HAP-1 (cell line): ENCODE results near the gene GSTM1.
"Not testable (repeated sequence)": the region's sequence is repeated elsewhere in the genome, so short reads cannot be mapped to it uniquely, and the experiment has no call there.

Experiments used
- DNase-seq, 2 experiments: peaks; one replicate each; pipeline ENCODE4 v3.0.0-alpha.2; 2016 to 2020; ENCODE audit warnings: low spot score in 2 of 2
- H3K27me3 ChIP-seq: fragments of 250-450 bp; sonication (Bioruptor Pico); 2 replicates; pipeline ENCODE4 v1.5.1; 2020; ENCODE audit warnings: low read depth, mild to moderate bottlenecking, moderate library complexity
- H3K36me3 ChIP-seq: fragments of 250-450 bp; sonication (Bioruptor Pico); replicated peaks from 2 replicates; pipeline ENCODE4 v1.5.1; 2020; ENCODE audit warnings: mild to moderate bottlenecking
- H3K4me1 ChIP-seq: fragments of 250-450 bp; sonication (Bioruptor Pico); 2 replicates; pipeline ENCODE4 v1.5.1; 2020; ENCODE audit warnings: mild to moderate bottlenecking
- H3K4me3 ChIP-seq: fragments of 250-450 bp; sonication (Bioruptor Pico); 2 replicates; pipeline ENCODE4 v1.5.1; 2020; ENCODE audit warnings: mild to moderate bottlenecking, moderate library complexity
- H3K9me3 ChIP-seq: fragments of 250-450 bp; sonication (Bioruptor Pico); 2 replicates; pipeline ENCODE4 v1.5.1; 2020; ENCODE audit warnings: mild to moderate bottlenecking, moderate library complexity
- in situ Hi-C: fragments of 300-500 bp; cut with MboI; formaldehyde crosslinking; loops from 3 replicates; pipeline ENCODE4 v1.14.3; 2020; ENCODE audit warnings: low sequenced_read_pairs, inconsistent platforms, mixed read lengths

Gene GSTM1

DNA sequence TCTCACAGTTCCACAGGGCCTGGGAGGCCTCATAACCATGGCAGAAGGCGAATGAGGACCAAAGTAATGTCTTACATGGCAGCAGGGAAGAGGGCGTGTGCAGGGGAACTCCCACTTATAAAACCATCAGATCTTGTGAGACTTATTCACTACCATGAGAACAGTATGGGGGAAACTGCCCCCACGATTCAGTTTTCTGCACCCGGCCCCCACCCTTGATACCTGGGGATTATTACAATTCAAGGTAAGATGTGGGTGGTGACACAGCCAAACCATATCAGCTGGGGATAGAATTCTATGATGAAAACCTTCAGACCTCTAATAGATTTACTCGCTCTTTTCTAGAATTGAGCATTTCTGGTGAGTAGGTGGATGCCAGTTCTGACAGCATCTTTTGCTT is 6.8 kb downstream of the GSTM1 start:
- DNase-seq, H3K4me1 ChIP-seq, H3K27me3 ChIP-seq, H3K9me3 ChIP-seq, H3K36me3 ChIP-seq, H3K4me3 ChIP-seq, in situ Hi-C loops: not testable (repeated sequence)

GRCh38 chr1:109695138-109695537 is 7.5 kb downstream of the GSTM1 start:
- H3K36me3 ChIP-seq, DNase-seq, H3K4me1 ChIP-seq, H3K4me3 ChIP-seq, in situ Hi-C loops, H3K9me3 ChIP-seq, H3K27me3 ChIP-seq: not testable (repeated sequence)

- in situ Hi-C loops, result no loop called here
- Histone ChIP-seq H3K27me3 (no peaks in the 10 kb centered on the region), H3K36me3 (no peaks in the 10 kb centered on the region), H3K4me3 (no peak overlapping the region), H3K4me1 (no peaks in the 10 kb centered on the region), H3K9me3 (no peaks in the 10 kb centered on the region)
- DNase-seq, result no peak
These were observed 9.4 kb downstream of the GSTM1 start for GRCh38 chr1:109697066-109697465.

- H3K4me1 ChIP-seq, in situ Hi-C loops, H3K36me3 ChIP-seq, H3K9me3 ChIP-seq, H3K27me3 ChIP-seq, DNase-seq, H3K4me3 ChIP-seq: not testable (repeated sequence)
These were observed 10.2 kb downstream of the GSTM1 start for GRCh38 chr1:109697861-109698260.

GRCh38 chr1:109702940-109703339 is 15.3 kb downstream of the GSTM1 start:
- DNase-seq, H3K4me1 ChIP-seq, H3K9me3 ChIP-seq, H3K36me3 ChIP-seq, H3K4me3 ChIP-seq, in situ Hi-C loops, H3K27me3 ChIP-seq: not testable (repeated sequence)

GRCh38 chr1:109704173-109704572 is 16.6 kb downstream of the GSTM1 start:
- Histone ChIP-seq H3K27me3 (no peaks in the 10 kb centered on the region), H3K4me3 (no peak overlapping the region), H3K9me3 (peaks cover 4% of the 10 kb centered on the region; the same call in 1 of the 2 replicates), H3K4me1 (no peaks in the 10 kb centered on the region), H3K36me3 (no peaks in the 10 kb centered on the region)
- in situ Hi-C loops, result no loop called here
- DNase-seq, result no peak

DNA sequence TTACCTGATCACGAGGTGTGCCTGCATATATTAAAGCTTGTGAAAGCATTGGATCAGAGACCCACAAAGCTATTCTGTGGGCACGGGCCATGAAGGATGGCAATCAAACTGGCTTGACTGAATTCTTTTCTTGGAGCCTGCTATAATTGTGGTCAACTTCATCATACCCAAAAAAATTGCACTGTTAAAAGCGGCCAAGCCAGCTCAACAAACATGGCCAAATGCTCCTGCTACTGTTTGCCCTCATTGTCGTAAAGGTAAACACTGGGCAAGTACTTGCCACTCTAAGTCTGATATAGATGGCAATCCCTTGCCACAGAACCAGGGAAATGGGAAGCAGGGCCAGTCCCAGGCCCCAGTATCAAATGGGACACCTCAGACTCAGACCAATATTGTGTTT is 17.8 kb downstream of the GSTM1 start:
- no peaks in the 10 kb centered on the region for H3K27me3 ChIP-seq
- in situ Hi-C loops, result no loop called here
- no peaks in the 10 kb centered on the region for H3K4me1 ChIP-seq
- DNase-seq, result no peak
- peaks cover 4% of the 10 kb centered on the region; the same call in 1 of the 2 replicates for H3K9me3 ChIP-seq
- no peaks in the 10 kb centered on the region for H3K36me3 ChIP-seq
- no peak overlapping the region for H3K4me3 ChIP-seq

DNA sequence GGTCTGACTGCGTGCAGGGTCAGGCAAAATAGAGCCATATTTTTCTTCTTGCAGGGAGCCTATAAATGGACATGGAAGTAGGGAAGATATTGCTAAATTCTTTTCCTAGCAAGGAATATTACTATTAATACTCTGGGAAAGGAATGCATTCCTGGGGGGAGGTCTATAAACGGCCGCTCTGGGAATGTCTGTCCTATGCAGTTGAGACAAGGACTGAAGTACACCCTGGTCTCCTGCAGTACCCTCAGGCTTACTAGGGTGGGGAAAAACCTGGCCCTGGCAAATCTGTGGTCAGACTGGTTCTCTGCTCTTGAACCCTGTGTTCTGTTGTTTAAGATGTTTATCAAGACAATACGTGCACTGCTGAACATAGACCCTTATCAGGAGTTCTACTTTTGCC is 21.3 kb downstream of the GSTM1 start:
- DNase-seq, H3K4me3 ChIP-seq, H3K36me3 ChIP-seq, in situ Hi-C loops, H3K4me1 ChIP-seq, H3K9me3 ChIP-seq, H3K27me3 ChIP-seq: not testable (repeated sequence)

DNA sequence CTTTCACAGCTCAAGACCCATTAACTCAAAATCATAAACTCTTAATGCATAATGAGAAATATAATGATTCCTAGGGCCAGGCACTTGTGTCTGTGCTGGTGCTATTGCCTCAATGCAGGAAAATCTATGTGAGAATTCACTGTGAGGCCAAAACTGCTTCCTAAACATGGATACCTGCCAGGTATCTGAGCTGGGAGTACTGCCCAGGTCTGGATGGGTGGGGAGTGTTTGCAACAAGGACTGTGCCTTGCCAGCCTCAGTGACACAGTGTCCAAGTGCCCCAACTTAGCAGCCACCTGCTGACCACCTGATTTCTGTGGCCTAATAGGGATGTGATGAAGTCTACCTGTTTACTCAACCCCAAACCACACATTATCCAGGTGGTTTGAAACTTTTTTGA is 22.2 kb downstream of the GSTM1 start:
- in situ Hi-C loops, H3K36me3 ChIP-seq, H3K27me3 ChIP-seq, DNase-seq, H3K4me3 ChIP-seq, H3K9me3 ChIP-seq, H3K4me1 ChIP-seq: not testable (repeated sequence)

GRCh38 chr1:109711593-109712320 is 24.1 kb downstream of the GSTM1 start, which contains the start of gene GSTM5:
Gene GSTM5 (plus strand): TSS chr1:109712251. CDS start chr1:109712313, 62 bp downstream.
- in situ Hi-C loops, result not testable (repeated sequence)

DNA sequence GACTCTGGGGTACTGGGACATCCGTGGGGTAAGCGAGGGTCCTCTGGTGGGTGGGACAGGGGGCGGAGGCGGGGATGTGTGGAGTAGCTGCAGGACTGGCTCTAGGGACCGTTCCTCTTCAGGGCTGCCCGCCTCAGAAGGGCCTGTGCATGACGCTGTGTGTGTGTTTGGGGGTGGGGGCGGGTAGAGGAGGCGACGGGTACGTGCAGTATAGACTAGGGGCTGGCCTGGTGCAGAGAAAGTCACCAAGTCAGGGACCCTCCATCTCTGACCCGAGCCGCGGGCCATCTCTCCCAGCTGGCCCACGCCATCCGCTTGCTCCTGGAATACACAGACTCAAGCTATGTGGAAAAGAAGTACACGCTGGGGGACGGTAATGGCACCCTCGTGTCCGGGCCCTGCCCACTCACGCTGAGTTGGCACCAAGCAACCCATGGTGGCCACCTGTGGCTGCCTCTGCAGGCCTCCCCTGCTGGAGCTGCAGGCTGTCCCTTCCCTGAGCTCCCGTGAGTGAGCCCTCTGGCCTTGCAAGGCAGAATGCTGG is 24.8 kb downstream of the GSTM1 start:
- in situ Hi-C loops, result no loop called here
- H3K4me1 ChIP-seq, result no peaks in the 10 kb centered on the region
- no peak overlapping the region for H3K4me3 ChIP-seq
- no peaks in the 10 kb centered on the region for H3K27me3 ChIP-seq
- no peak for DNase-seq
- H3K9me3 ChIP-seq, result no peaks in the 10 kb centered on the region
- no peaks in the 10 kb centered on the region for H3K36me3 ChIP-seq

More at GRCh38 chr1:109711593-109712320, 24.1 kb downstream of the GSTM1 start, which contains the start of gene GSTM5:
- not testable (repeated sequence) for H3K9me3 ChIP-seq, H3K4me3 ChIP-seq, H3K27me3 ChIP-seq, H3K36me3 ChIP-seq, DNase-seq, H3K4me1 ChIP-seq

GRCh38 chr1:109713636-109714035 is 26.0 kb downstream of the GSTM1 start:
- in situ Hi-C loops, result no loop called here
- H3K36me3 ChIP-seq, result no peaks in the 10 kb centered on the region
- no peaks in the 10 kb centered on the region for H3K9me3 ChIP-seq
- no peaks in the 10 kb centered on the region for H3K4me1 ChIP-seq
- H3K27me3 ChIP-seq, result no peaks in the 10 kb centered on the region
- DNase-seq, result no peak
- no peak overlapping the region for H3K4me3 ChIP-seq

- no peak for DNase-seq
- H3K27me3 ChIP-seq, result no peaks in the 10 kb centered on the region
- no peaks in the 10 kb centered on the region for H3K36me3 ChIP-seq
- no peak overlapping the region for H3K4me3 ChIP-seq
- H3K9me3 ChIP-seq, result no peaks in the 10 kb centered on the region
- peaks cover 7% of the 10 kb centered on the region for H3K4me1 ChIP-seq
- in situ Hi-C loops, result no loop called here
These were observed 27.2 kb downstream of the GSTM1 start for GRCh38 chr1:109714661-109715372.

- H3K36me3 ChIP-seq, result no peaks in the 10 kb centered on the region
- no peak overlapping the region for H3K4me3 ChIP-seq
- no peaks in the 10 kb centered on the region for H3K9me3 ChIP-seq
- DNase-seq, result no peak
- H3K4me1 ChIP-seq, result peaks cover 10% of the 10 kb centered on the region
- in situ Hi-C loops, result no loop called here
- no peaks in the 10 kb centered on the region for H3K27me3 ChIP-seq
These were observed 28.5 kb downstream of the GSTM1 start for GRCh38 chr1:109716121-109716520.
